Stimulated activated CD8-positive, alpha-beta memory T cell treated with anti-CD3 and anti-CD28 coated beads, Interleukin-2, amount 100 ng/mL, for 48 hours (primary cell): ENCODE data around the gene IFITM1.
"Not testable (repeated sequence)": the region's sequence is repeated elsewhere in the genome, so short reads cannot be mapped to it uniquely, and the experiment has no call there.

Experiments used
- DNase-seq, 2 donors: peaks; one replicate each; pipeline ENCODE4 v3.0.0-alpha.2; 2020; ENCODE audit warnings: low read depth in 2 of 2

Gene IFITM1

GRCh38 chr11:282630-283360, 31.0 kb upstream of the IFITM1 start:
- DNase-seq: no peak

DNA sequence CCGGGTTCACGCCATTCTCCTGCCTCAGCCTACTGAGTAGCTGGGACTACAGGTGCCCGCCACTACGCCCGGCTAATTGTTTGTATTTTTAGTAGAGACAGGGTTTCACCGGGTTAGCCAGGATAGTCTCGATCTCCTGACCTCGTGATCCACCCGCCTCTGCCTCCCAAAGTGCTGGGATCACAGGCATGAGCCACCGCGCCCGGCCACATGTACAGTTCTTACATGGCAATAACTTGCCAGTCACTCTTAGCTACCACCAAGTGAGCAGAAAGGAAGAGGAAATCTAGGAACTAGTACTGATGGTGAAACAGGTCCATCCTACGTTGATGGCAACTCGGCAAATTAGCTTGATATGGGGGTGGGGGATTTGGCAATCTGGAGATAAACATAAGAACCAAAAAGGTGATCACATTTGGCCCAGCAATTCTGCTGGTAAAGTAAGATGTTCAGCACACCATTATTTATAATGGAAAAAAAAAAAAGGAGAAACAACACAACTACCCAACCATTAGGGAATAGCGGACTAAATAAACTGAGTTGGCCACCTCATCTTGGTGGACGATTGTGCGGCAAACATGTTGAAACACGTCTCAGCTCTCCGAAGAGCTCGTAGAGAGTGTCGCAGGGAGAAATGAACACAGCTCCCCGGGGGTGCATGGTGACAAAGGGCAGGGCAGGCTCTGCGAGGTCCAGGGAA, 30.3 kb upstream of the IFITM1 start:
- DNase-seq: no peak

GRCh38 chr11:284105-285020, 29.5 kb upstream of the IFITM1 start:
- no peak for DNase-seq

DNA sequence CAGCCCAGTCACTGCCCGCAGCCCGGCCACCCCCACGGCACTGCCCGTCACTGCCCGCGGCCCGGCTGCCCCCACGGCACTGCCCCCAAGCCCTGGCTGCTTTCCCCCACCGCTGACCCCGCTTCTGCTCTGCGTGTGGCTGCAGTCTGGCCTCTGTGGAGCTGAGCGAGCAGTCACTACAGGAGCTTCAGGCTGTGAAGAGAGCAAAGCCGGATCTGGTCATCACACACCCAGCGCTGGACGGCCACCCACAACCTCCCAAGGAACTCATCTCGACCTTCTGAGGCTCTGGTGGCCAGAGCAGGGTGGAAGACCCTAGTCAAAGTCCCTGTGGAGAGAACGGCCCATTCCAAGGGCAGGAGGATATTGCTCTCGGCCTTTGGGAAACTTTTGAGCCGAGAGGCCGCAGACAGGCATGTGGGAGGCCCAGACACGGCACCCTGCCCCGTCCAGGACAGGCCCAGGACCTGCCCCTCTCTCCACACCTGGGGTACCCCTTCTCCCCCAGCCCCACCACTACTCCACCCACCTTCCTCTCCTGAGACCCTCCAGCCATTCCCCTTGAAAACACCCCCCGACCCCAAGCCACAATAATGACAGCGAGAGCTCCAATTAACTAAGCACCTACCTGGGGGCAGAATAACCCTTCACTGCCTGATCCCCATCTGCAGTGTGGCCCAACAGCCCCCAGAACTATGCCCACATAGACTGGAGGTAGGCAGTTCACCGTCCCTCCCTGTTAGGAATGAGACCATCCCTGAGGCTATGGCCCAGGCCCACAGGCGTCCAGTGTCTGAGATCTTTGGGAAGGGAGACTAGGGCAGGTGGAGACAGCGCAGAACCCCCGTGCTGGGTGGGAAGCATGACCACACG, 28.6 kb upstream of the IFITM1 start:
- no peak for DNase-seq

GRCh38 chr11:285894-286220, 28.0 kb upstream of the IFITM1 start:
- DNase-seq: no peak

GRCh38 chr11:286977-287820, 26.6 kb upstream of the IFITM1 start:
- not testable (repeated sequence) for DNase-seq

- no peak for DNase-seq
Measured at GRCh38 chr11:287821-288477, 25.9 kb upstream of the IFITM1 start.

- DNase-seq: no peak
Measured at GRCh38 chr11:288478-289397, 25.1 kb upstream of the IFITM1 start, which contains the start of gene PGGHG. Gene PGGHG (plus strand): TSS chr11:289126. CDS start chr11:289817, 691 bp downstream.

DNA sequence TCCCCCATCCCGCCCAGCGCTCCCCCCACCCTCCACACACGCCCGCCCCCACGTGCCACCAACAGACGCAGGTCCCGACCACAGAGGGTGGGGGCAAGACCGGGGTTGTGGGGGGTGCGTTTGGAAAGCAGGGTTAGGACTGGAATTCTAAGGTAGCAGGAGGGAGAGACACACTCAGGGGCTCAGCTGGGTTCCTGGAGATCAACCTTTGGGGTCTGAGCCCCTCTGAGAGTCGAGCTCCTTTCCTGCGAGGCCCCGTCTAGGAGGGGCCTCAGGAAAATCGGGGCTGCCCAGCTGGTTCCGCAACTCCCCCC, 24.5 kb upstream of the IFITM1 start:
- DNase-seq: no peak

- no peak for DNase-seq
Measured at GRCh38 chr11:289712-290620, 23.9 kb upstream of the IFITM1 start.

- no peak for DNase-seq
Measured at GRCh38 chr11:290621-291231, 23.1 kb upstream of the IFITM1 start.

DNA sequence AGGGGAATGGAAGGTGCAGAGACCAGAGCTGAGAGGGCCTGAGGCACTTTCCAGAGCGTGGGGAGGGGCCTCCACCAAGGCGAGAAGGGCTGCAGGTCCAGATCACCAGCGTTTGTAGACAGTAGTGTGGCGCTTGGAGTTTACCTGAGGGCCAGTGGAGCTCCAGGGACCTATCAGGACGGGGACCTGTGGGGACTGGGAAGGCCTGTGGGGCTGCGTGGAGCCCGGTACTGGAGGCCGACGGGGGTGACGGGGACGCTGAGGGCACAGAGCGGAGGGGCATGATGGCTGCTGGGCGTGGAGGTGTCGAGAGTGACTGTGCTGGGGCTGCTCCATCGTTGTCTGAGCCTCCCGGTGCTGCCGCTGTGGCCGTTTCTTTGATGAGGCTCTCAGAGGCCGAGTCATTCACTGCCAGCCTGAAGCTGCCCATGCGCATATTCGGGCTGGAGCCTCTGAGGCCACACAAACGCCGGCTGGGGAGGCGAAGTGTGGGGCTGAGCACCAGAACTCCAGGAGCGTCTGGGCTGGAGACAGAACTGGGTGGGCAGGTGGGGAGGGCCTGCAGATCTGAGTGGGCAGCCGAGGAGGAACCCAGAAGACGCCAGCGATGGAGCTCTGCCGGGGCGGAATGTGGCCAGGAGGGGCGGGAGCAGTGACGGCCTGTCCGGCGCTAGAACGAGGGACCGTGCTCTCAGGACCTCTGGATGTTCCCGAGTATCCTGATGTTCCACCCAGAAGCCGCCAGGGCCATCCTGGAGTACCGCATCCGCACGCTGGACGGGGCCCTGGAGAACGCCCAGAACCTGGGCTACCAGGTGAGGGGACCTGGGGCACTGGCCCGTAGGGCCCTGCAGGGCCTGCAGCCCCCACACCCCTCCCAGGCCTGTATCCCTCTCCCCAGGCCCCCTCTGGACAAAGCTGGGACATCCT, 22.3 kb upstream of the IFITM1 start:
- no peak for DNase-seq

DNA sequence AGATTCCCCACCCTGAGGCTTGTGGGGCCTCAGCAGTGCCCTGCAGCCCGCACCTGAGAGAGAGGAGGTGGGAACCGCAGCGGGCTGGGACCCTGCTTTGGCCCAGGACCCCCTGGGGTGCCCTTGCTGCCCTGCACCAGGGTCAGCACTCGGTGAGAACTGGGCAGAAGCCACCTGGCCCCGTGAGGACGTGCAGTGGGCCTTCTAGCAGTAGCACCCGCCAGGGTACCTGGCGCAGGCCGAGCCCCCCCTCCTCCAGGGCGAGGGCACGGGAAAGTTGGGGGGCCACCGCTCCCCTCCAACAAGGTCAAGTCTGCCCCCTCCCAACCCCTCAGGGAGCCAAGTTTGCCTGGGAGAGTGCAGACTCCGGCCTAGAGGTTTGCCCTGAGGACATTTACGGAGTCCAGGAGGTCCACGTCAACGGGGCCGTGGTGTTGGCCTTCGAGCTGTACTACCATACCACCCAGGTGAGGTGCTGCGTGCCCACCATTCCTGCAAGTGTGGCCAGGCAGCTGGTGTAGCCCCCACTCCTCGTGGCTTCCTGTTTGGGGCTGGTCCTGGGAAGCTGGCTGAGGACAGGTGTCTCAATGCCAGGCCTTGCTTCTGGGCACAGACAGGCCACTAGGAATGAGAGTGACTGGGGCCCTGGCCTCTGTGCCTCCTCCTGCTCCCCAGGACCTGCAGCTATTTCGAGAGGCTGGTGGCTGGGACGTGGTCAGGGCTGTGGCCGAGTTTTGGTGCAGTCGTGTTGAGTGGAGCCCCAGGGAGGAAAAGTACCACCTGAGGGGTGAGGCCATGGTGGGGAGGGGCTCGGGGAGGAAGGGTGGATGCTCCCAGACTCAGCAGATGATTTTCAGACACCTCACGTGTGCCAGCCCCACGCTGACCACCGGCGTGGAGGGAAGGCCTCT, 21.4 kb upstream of the IFITM1 start:
- no peak for DNase-seq

- DNase-seq: no peak
Measured at GRCh38 chr11:293271-293851, 20.5 kb upstream of the IFITM1 start.
